Duodenal mucosa (tissue), 2 donors: ENCODE measurements around the gene CUBN.

ENCODE experiments used
- H3K27ac ChIP-seq: one replicate; pipeline ENCODE4 v1.7.0; 2013; ENCODE audit warnings: low read depth, low read length
- H3K27me3 ChIP-seq, 2 donors: one replicate each; pipeline ENCODE4 v1.7.0; 2013; ENCODE audit warnings: low read length in 2 of 2, control low read depth in 1 of 2; ENCODE audit not compliant: insufficient read depth in 2 of 2, control insufficient read depth in 1 of 2
- H3K36me3 ChIP-seq, 2 donors: one replicate each; pipeline ENCODE4 v1.7.0; 2013; ENCODE audit warnings: low read length in 2 of 2, control low read depth in 1 of 2; ENCODE audit not compliant: insufficient read depth in 2 of 2, control insufficient read depth in 1 of 2
- H3K4me1 ChIP-seq, 2 donors: one replicate each; pipeline ENCODE4 v1.7.0; 2013; ENCODE audit warnings: low read length in 2 of 2, control low read depth in 1 of 2; ENCODE audit not compliant: insufficient read depth in 2 of 2, control insufficient read depth in 1 of 2
- H3K4me3 ChIP-seq, 2 donors: one replicate each; pipeline ENCODE4 v1.7.0; 2013; ENCODE audit warnings: low read length in 2 of 2, low read depth in 1 of 2
- H3K9ac ChIP-seq, 2 donors: one replicate each; pipeline ENCODE4 v1.7.0; 2013; ENCODE audit warnings: low read length in 2 of 2, low read depth in 1 of 2
- H3K9me3 ChIP-seq, 2 donors: one replicate each; pipeline ENCODE4 v1.7.0; 2013; ENCODE audit warnings: low read length in 2 of 2, control low read depth in 1 of 2; ENCODE audit not compliant: control insufficient read depth in 1 of 2

CUBN gene

DNA sequence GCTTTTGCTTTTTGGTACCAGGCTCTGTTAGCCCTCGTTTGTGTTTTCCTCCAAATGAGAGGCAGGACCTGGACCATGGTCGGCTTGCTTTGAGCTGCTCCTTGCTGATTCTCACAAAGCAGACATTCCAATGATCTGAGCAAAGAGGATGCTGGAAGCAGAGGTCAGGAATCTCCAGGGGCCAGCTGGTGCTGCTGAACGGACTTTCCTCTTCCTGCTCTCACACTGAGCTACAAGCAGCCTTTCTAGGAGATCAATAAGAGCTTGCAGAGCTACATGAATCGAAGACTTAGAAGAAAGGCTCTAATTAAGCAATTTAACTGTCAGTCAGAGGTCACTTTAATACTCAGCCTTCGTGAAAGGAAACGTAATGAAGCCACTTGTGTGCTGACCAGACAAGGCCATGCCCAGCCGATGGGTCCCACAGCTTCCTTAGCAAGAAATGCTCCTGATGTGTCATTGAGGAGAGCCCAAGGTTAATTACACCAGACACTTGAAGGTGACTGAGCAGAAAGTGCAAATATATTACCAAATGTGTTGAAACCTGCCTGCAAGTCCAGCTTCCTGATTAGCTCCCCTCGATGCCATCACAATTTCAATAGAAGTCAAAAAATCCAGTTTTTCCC, 161.1 kb downstream of the CUBN start:
- Histone ChIP-seq H3K36me3 (no peaks in the 10 kb centered on the region), H3K4me3 (no peak overlapping the region), H3K9ac (no peak overlapping the region), H3K9me3 (no peaks in the 10 kb centered on the region), H3K27ac (peak overlapping the region; percentile 8), H3K27me3 (no peaks in the 10 kb centered on the region), H3K4me1 (peaks cover 0 to 8% of the 10 kb centered on the region in 2 donors)

DNA sequence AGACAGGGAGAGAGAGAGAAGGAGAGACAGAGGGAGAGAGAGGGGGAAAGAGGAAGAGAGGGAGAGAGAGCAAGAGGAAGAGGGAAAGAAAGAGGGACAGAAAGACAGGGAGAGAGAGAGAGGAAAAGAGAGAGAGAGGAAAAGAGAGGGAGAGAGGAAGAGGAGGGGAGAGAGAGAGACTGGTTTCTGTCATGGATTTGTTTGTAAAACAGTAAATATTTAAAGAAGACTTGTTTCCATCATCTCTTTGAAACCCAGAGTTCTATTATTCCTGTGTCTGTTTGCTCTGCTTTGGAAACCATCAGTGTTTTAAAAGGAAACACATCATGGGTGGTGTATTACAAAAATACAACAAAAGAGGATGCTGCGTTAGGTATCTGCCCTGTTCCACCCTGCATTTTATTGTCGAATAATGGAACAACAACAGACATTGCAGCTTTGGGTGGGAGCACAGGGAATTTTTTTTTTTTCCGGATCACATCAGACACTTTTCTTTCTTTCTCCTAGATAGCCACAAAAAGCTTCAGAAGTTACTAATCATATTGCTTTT, 161.7 kb downstream of the CUBN start:
- H3K27me3 ChIP-seq, result no peaks in the 10 kb centered on the region
- H3K4me3 ChIP-seq, result no peak overlapping the region
- H3K4me1 ChIP-seq, result peaks cover 0 to 8% of the 10 kb centered on the region in 2 donors
- no peak overlapping the region for H3K9ac ChIP-seq
- H3K36me3 ChIP-seq, result no peaks in the 10 kb centered on the region
- H3K9me3 ChIP-seq, result no peaks in the 10 kb centered on the region
- H3K27ac ChIP-seq, result peak overlapping the region; percentile 41

DNA sequence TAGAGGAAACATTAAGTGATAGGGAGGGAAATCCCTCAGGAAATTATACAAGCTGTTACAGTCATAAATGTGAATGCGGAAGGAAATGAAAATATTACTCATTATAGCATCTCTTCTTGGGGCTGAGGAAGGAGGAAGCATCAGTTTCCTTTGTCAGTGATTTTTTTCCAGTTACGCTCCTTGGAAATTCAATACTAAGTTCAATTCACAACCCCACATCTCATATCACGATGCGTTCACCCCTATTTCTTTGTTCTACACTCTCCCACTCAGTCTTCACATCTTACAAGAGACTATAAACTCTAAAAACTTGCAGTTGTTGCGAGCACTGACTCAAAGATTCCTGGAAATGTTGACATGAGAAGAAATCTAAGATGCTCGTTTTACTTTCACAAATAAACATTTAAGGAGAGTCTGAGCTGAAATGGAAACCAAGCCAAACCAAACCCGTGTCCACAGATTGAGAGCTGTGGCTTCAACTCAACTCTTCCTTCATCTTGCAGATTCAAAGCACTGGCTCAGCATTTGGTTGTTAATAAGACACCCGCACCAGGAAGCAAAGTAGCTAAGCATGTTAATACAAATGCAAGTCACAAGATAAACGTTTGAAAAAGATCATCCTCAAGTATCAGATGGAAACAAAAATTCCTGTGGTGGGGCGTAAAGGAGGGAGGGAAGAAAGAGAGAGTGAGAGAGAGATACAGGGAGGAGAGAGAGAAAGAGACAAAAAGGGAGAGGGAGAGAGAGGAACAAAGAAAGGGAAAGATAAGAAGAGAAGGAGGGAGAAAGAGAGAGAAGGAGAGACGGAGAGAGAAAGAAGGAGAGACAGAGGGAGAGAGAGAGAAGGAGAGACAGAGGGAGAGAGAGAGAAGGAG, 162.4 kb downstream of the CUBN start:
- Histone ChIP-seq H3K9me3 (no peaks in the 10 kb centered on the region), H3K4me1 (peaks cover 0 to 8% of the 10 kb centered on the region in 2 donors), H3K27me3 (no peaks in the 10 kb centered on the region), H3K4me3 (no peak overlapping the region), H3K27ac (peak overlapping the region; percentile 41), H3K36me3 (no peaks in the 10 kb centered on the region), H3K9ac (no peak overlapping the region)

DNA sequence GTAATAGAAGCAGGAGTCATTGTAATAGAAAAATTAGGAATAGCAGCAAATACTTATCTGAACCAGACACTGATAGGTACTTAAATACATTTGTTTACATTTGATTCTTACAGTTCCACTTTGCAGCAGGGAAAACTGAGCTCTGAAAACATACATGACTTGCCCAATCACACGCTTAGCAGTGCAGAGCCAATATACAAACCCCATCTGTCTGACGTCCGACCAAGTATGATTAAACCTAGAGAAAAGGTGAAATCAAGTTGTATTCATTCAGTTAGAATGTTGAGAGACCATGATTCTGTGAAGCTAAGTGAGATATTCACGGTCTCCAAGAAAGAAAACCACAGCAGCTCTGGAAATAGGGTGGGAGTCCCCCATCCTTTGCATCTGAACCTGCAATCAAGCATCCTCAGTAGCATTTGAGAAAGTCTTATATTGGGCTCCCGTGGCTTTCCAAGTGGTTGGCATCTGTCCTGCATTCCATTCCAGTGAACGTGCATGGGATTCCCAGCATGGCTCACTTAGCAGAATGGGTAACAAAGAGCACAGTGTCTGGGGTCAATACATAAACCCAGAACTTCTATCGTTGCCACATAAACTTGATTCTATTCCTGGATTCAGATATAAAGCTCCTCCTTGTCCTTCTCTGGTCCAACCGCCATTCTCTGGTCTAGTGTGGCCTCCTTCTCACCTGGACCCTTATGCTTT, 163.7 kb downstream of the CUBN start:
- no peak overlapping the region for H3K9ac ChIP-seq
- no peaks in the 10 kb centered on the region for H3K36me3 ChIP-seq
- H3K27me3 ChIP-seq, result no peaks in the 10 kb centered on the region
- no peak overlapping the region for H3K27ac ChIP-seq
- no peaks in the 10 kb centered on the region for H3K9me3 ChIP-seq
- H3K4me1 ChIP-seq, result peaks cover 0 to 8% of the 10 kb centered on the region in 2 donors
- H3K4me3 ChIP-seq, result no peak overlapping the region

DNA sequence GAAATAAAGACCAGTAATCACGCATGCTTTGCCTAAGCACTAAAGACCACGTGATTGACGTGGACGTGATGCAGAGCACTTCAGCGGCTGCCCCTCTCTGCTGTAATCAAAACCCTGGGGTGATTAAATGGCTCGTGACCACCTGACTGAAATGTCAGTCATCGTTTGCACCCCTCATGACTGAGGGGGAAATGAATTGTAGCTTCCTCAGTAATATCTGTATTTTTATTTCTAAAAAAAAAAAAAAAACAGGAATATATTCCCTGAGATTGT, 164.3 kb downstream of the CUBN start:
- Histone ChIP-seq H3K4me1 (peaks cover 0 to 8% of the 10 kb centered on the region in 2 donors), H3K9ac (no peak overlapping the region), H3K27ac (no peak overlapping the region), H3K27me3 (no peaks in the 10 kb centered on the region), H3K36me3 (no peaks in the 10 kb centered on the region), H3K9me3 (no peaks in the 10 kb centered on the region), H3K4me3 (no peak overlapping the region)

DNA sequence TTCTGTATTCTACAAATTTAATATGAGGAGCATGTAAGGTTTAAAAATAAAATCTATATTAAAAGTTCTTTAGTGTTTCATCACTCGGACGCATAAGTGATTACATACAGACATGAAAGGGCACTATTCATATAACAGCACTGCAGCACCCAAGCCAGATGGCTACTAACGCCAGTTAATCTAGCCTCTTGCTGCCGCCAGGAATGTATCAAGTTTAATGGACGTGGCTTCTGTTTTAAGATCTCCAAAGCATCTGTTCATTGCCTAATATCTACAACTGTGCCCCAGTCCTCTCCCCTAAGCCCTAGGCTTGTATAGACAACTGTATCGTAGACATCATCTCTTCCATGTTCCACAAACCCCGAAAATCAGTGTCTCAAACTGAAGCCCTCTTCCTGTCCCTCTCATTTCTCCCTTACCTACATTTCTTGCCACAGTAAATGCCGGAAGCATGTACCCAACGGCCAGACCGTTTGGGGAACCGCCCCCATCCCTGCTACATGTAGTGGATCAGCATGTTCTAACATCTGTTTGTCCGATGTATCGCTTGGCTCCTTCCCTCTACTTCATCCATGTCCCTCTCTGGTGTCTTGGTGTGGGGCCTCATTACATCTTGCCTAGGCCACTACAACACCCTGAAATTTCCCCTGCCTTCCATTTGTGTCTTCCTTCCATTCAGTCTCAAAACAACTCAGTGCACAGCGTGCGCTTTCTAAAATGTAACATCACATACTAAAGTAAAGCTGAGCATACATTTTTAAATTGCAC, 164.9 kb downstream of the CUBN start:
- H3K36me3 ChIP-seq, result no peaks in the 10 kb centered on the region
- H3K9ac ChIP-seq, result no peak overlapping the region
- no peak overlapping the region for H3K27ac ChIP-seq
- no peaks in the 10 kb centered on the region for H3K27me3 ChIP-seq
- peaks cover 0 to 8% of the 10 kb centered on the region in 2 donors for H3K4me1 ChIP-seq
- no peaks in the 10 kb centered on the region for H3K9me3 ChIP-seq
- H3K4me3 ChIP-seq, result no peak overlapping the region

DNA sequence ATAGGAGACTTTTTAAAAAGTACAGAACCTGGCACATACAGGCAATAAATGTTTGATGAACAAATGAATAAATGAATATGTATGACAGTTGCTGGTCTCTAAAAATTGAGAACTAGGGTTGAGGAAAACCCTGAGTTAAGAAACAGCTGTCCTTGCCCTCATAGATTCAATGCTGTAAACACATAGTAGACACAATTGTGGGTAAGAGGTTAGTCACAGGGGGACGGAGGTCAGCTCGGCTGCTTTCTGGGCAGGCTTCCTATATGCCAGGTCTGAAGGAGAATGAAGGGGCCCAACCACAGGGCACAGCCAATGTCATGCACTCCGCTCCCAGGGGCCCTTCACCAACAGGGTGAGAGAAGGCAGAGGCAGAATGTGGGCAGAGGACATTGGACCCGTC, 169.1 kb downstream of the CUBN start:
- H3K9me3 ChIP-seq, result no peaks in the 10 kb centered on the region

DNA sequence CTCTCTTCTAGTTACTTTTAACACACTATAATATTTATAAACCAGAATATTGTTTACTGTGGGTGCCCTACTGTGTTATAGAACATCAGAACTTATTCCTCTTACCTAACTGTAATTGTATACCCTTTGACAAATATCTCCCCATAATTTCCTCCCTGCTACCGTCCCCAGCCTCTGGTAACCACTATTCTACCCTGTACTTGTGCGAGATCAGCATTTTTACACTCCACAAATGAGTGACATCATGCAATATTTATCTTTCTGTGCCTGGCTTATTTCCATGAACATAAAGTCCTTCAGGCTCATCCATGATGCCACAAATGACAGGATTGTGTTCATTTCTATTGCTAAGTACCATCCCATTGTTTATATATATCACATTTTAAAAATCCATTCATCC, 172.6 kb downstream of the CUBN start:
- Histone ChIP-seq H3K27me3 (no peaks in the 10 kb centered on the region), H3K9me3 (no peaks in the 10 kb centered on the region), H3K27ac (no peak overlapping the region), H3K4me1 (peaks cover 0 to 5% of the 10 kb centered on the region in 2 donors), H3K4me3 (no peak overlapping the region), H3K9ac (no peak overlapping the region), H3K36me3 (no peaks in the 10 kb centered on the region)

More for the DNA sequence above, 169.1 kb downstream of the CUBN start:
- H3K27ac ChIP-seq, result no peak overlapping the region
- H3K27me3 ChIP-seq, result no peaks in the 10 kb centered on the region
- H3K4me3 ChIP-seq, result no peak overlapping the region
- no peaks in the 10 kb centered on the region for H3K4me1 ChIP-seq
- no peaks in the 10 kb centered on the region for H3K36me3 ChIP-seq
- no peak overlapping the region for H3K9ac ChIP-seq

DNA sequence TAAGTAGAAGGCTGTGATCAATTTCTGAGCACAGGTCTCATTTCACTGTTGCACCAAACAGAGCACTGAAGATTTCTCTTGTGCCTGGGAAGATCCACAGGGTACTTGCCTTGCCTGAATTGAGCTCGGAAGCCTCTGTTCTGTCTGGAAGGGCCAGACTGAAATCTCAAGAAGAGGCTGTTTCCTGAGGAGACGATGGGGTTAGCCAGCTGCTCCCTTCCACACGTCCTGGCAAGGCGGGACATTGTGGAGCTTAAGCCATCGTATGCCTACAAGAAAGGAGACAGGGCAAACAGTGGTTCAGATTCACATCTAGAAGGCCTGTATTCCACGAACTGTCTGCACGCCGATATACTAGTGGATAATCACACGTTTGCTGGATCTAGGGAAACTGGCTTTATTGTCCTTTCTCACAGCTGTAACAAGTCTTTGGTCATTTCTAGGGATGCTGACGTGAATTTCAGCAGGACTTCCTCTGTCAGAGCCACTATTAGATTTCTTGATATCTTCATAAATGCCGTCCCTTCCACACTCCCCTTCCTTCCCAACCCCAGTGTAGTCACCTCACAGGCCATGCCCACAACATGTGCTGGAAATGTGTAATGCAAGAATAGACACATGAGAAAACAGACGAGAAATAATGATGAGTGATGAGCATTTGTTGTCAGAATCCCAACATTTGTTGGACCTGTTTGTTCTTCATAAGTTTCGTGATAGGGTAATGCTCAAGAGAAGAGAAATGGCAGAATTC, 175.2 kb downstream of the CUBN start:
- Histone ChIP-seq H3K9me3 (no peaks in the 10 kb centered on the region), H3K9ac (no peak overlapping the region), H3K4me3 (no peak overlapping the region), H3K27ac (no peak overlapping the region), H3K36me3 (no peaks in the 10 kb centered on the region), H3K4me1 (peaks cover 0 to 6% of the 10 kb centered on the region in 2 donors), H3K27me3 (no peaks in the 10 kb centered on the region)
